Epithelial cell of alveolus of lung (primary cell): ENCODE results near the gene TDRD5. TPM values are rescaled to one million over a fixed set of nuclear protein-coding genes. Genes with fewer than 3 reads are reported as not detected.

Source experiments
- total RNA-seq: library from RNA; depleted of rRNA; stranded (reverse); fragments of >200 nt; gene quantifications from 2 replicates; pipeline ENCODE4 v1.2.1, GENCODE V29; 2015

Gene TDRD5
- total RNA-seq = under 0.01 TPM in 1 of 2 replicates, not detected in the other

GRCh38 chr1:179591592-179592580 lies at the start of gene TDRD5:
Gene TDRD5, plus strand, starts transcription at chr1:179591832. Its CDS starts 784 bp downstream, at chr1:179592616.

GRCh38 chr1:179575497-179576314 lies 15.9 kb upstream of the TDRD5 start, which contains the start of gene NPHS2:
Gene NPHS2, minus strand, starts transcription at chr1:179575948. Its CDS starts 84 bp downstream, at chr1:179575864.

Other genes with a start within 250 kb of the TDRD5 start
- not detected in 2 replicates for gene AXDND1, start 225.9 kb upstream of the TDRD5 start, total RNA-seq
- not detected in 2 replicates for gene NPHS2, start 15.9 kb upstream of the TDRD5 start, total RNA-seq
- 0.26 TPM in 1 of 2 replicates, not detected in the other for gene FAM163A, start 151.5 kb downstream of the TDRD5 start, total RNA-seq